Panc1 (cell line): ENCODE measurements around the gene VPS41.

Experiments used
- CTCF ChIP-seq: fragments of 450-650 bp; IDR thresholded peaks from 2 replicates; pipeline ENCODE4 v1.5.1; 2017; ENCODE audit warnings: mild to moderate bottlenecking
- REST ChIP-seq, 2 experiments: IDR thresholded peaks; 2 replicates each; pipeline ENCODE4 v1.6.1; 2011 to 2012; ENCODE audit warnings: low read depth in 2 of 2, control low read depth in 1 of 2, low read length in 1 of 2, mild to moderate bottlenecking in 1 of 2, moderate library complexity in 1 of 2; ENCODE audit not compliant: insufficient read depth in 1 of 2

GRCh38 chr7:38862666-38863065 is 46.3 kb downstream of the VPS41 start:
- TF ChIP-seq CTCF = no peak
- no peak for TF ChIP-seq REST (IDR thresholded peaks at IDR 0.05; ENCODE audit: insufficient read depth in 1 of 2, low read depth in 2 of 2, low read length in 1 of 2)
